Astrocyte (in vitro differentiated cells and primary cell): ENCODE results near the gene VDR. TPM values are rescaled to one million over a fixed set of nuclear protein-coding genes. Genes with fewer than 3 reads are reported as not detected.

Source experiments
- DNase-seq: peaks from one replicate; pipeline ENCODE4 v3.0.0-alpha.2; 2010; ENCODE audit warnings: low read depth
- FAIRE-seq: peaks from 2 replicates; lab custom pipeline; 2011; peaks lifted over from hg19 to GRCh38; lab: Jason Lieb, UNC
- H2AFZ ChIP-seq: 2 replicates; pipeline ENCODE4 v1.6.0; 2012; ENCODE audit warnings: low read depth, low read length, inconsistent platforms
- H3K27ac ChIP-seq: 2 replicates; pipeline ENCODE4 v1.5.1; 2011; ENCODE audit warnings: low read depth, low read length, inconsistent platforms
- H3K27me3 ChIP-seq: 2 replicates; pipeline ENCODE4 v1.6.0; 2011; ENCODE audit warnings: low read length, inconsistent platforms; ENCODE audit not compliant: insufficient read depth
- H3K36me3 ChIP-seq: 2 replicates; pipeline ENCODE4 v1.5.1; 2011; ENCODE audit warnings: low read length, inconsistent platforms; ENCODE audit not compliant: insufficient read depth
- H3K4me1 ChIP-seq: 2 replicates; pipeline ENCODE4 v1.5.1; 2011; ENCODE audit warnings: low read length, inconsistent platforms; ENCODE audit not compliant: insufficient read depth
- H3K4me2 ChIP-seq: 2 replicates; pipeline ENCODE4 v1.6.0; 2012; ENCODE audit warnings: low read length, inconsistent platforms
- H3K4me3 ChIP-seq: 2 replicates; pipeline ENCODE4 v1.5.1; 2011; ENCODE audit warnings: low read depth, mild to moderate bottlenecking, low read length, inconsistent platforms; ENCODE audit not compliant: insufficient read depth
- H3K79me2 ChIP-seq: 2 replicates; pipeline ENCODE4 v1.6.0; 2012; ENCODE audit warnings: mild to moderate bottlenecking, low read length, inconsistent platforms; ENCODE audit not compliant: insufficient read depth
- H3K9ac ChIP-seq: 2 replicates; pipeline ENCODE4 v1.6.0; 2012; ENCODE audit warnings: mild to moderate bottlenecking, low read length, inconsistent platforms
- H3K9me3 ChIP-seq: 2 replicates; pipeline ENCODE4 v1.5.1; 2012; ENCODE audit warnings: low read depth, mild to moderate bottlenecking, low read length, inconsistent platforms; ENCODE audit not compliant: insufficient read depth
- H4K20me1 ChIP-seq: 2 replicates; pipeline ENCODE4 v1.6.0; 2012; ENCODE audit warnings: low read length, inconsistent platforms; ENCODE audit not compliant: insufficient read depth
- H3K27ac Mint-ChIP-seq: one replicate; pipeline ENCODE4 v1.8.0; 2021; ENCODE audit warnings: mild to moderate bottlenecking, mixed read lengths; ENCODE audit not compliant: unreplicated experiment
- H3K27me3 Mint-ChIP-seq: one replicate; pipeline ENCODE4 v1.8.0; 2021; ENCODE audit warnings: low read depth, mixed read lengths; ENCODE audit not compliant: unreplicated experiment
- H3K36me3 Mint-ChIP-seq: one replicate; pipeline ENCODE4 v1.8.0; 2021; ENCODE audit warnings: low read depth, mixed read lengths; ENCODE audit not compliant: unreplicated experiment
- H3K4me1 Mint-ChIP-seq: one replicate; pipeline ENCODE4 v1.8.0; 2021; ENCODE audit warnings: low read depth, mixed read lengths; ENCODE audit not compliant: unreplicated experiment
- H3K4me3 Mint-ChIP-seq: one replicate; pipeline ENCODE4 v1.8.0; 2021; ENCODE audit warnings: mild to moderate bottlenecking, moderate library complexity, mixed read lengths; ENCODE audit not compliant: unreplicated experiment
- H3K9me3 Mint-ChIP-seq: one replicate; pipeline ENCODE4 v1.8.0; 2021; ENCODE audit warnings: mild to moderate bottlenecking, mixed read lengths; ENCODE audit not compliant: unreplicated experiment
- CTCF ChIP-seq: IDR thresholded peaks from 2 replicates; pipeline ENCODE4 v1.5.1; 2011; ENCODE audit warnings: low read depth, mild to moderate bottlenecking, inconsistent platforms, low read length, moderate library complexity; ENCODE audit not compliant: insufficient read depth
- EZH2 ChIP-seq: IDR thresholded peaks from 2 replicates; pipeline ENCODE4 v1.6.1; 2012; ENCODE audit warnings: mild to moderate bottlenecking, low read length, inconsistent platforms; ENCODE audit not compliant: insufficient read depth
- total RNA-seq: library from RNA; stranded (reverse); gene quantifications from 2 replicates; pipeline ENCODE4 v1.2.1, GENCODE V29; 2021

VDR gene
- total RNA-seq, 1 donor from 2014 or later, result 6.6 TPM

- peaks cover 7% of the 10 kb centered on the region for H3K4me1 ChIP-seq
- no peaks in the 10 kb centered on the region for H3K27me3 ChIP-seq
- no peak for FAIRE-seq
- H2AFZ ChIP-seq, result no peak overlapping the region
- no peak overlapping the region for H3K27ac ChIP-seq
- no peaks in the 10 kb centered on the region for H3K9me3 ChIP-seq
- peaks cover 3% of the 10 kb centered on the region for H3K79me2 ChIP-seq
- H3K4me2 ChIP-seq, result no peak overlapping the region
- H3K4me3 ChIP-seq, result no peak overlapping the region
- no peak for DNase-seq
- TF ChIP-seq CTCF (no peak), EZH2 (no peak)
- H3K9me3 Mint-ChIP-seq, result peaks cover 9% of the 10 kb centered on the region
- H3K27me3 Mint-ChIP-seq, result peaks cover 74% of the 10 kb centered on the region
- H4K20me1 ChIP-seq, result peaks cover 45% of the 10 kb centered on the region
- H3K9ac ChIP-seq, result no peak overlapping the region
- H3K36me3 ChIP-seq, result no peaks in the 10 kb centered on the region
- H3K4me3 Mint-ChIP-seq, result no peak overlapping the region
- H3K36me3 Mint-ChIP-seq, result peaks cover 20% of the 10 kb centered on the region
- no peak overlapping the region for H3K27ac Mint-ChIP-seq
- peaks cover 14% of the 10 kb centered on the region for H3K4me1 Mint-ChIP-seq
Observed at GRCh38 chr12:47896022-47896421, 8.8 kb downstream of the VDR start.

- Histone ChIP-seq H3K27ac (no peak overlapping the region), H2AFZ (no peak overlapping the region), H3K4me3 (no peak overlapping the region), H3K4me2 (no peak overlapping the region), H3K36me3 (no peaks in the 10 kb centered on the region), H4K20me1 (peaks cover 33% of the 10 kb centered on the region), H3K27me3 (no peaks in the 10 kb centered on the region), H3K9me3 (no peaks in the 10 kb centered on the region), H3K4me1 (peaks cover 7% of the 10 kb centered on the region), H3K9ac (no peak overlapping the region), H3K79me2 (peaks cover 3% of the 10 kb centered on the region)
- peaks cover 7% of the 10 kb centered on the region for H3K9me3 Mint-ChIP-seq
- no peak overlapping the region for H3K27ac Mint-ChIP-seq
- DNase-seq (no peak), FAIRE-seq (no peak)
- H3K4me1 Mint-ChIP-seq, result peaks cover 11% of the 10 kb centered on the region
- TF ChIP-seq CTCF (no peak), EZH2 (no peak)
- no peak overlapping the region for H3K4me3 Mint-ChIP-seq
- H3K36me3 Mint-ChIP-seq, result peaks cover 20% of the 10 kb centered on the region
- peaks cover 66% of the 10 kb centered on the region for H3K27me3 Mint-ChIP-seq
Observed at GRCh38 chr12:47894652-47895051, 10.1 kb downstream of the VDR start.

GRCh38 chr12:47894068-47894467, 10.7 kb downstream of the VDR start:
- no peak overlapping the region for H3K4me2 ChIP-seq
- no peaks in the 10 kb centered on the region for H3K79me2 ChIP-seq
- H3K27ac Mint-ChIP-seq, result no peak overlapping the region
- no peaks in the 10 kb centered on the region for H3K27me3 ChIP-seq
- no peak overlapping the region for H3K4me3 Mint-ChIP-seq
- peaks cover 60% of the 10 kb centered on the region for H3K27me3 Mint-ChIP-seq
- peaks cover 7% of the 10 kb centered on the region for H3K4me1 ChIP-seq
- H3K36me3 ChIP-seq, result no peaks in the 10 kb centered on the region
- no peak for FAIRE-seq
- H3K4me1 Mint-ChIP-seq, result peaks cover 11% of the 10 kb centered on the region
- no peak overlapping the region for H3K9ac ChIP-seq
- no peak for TF ChIP-seq CTCF
- TF ChIP-seq EZH2, result no peak
- H3K27ac ChIP-seq, result no peak overlapping the region
- no peak for DNase-seq
- peaks cover 7% of the 10 kb centered on the region for H3K9me3 Mint-ChIP-seq
- H3K4me3 ChIP-seq, result no peak overlapping the region
- H3K36me3 Mint-ChIP-seq, result peaks cover 20% of the 10 kb centered on the region
- H4K20me1 ChIP-seq, result peaks cover 29% of the 10 kb centered on the region
- H2AFZ ChIP-seq, result no peak overlapping the region
- no peaks in the 10 kb centered on the region for H3K9me3 ChIP-seq
